GM19328 (cell line): ENCODE results near the gene ENO2.

ENCODE experiments used
- ATAC-seq: cut with Tn5 transposase; IDR thresholded peaks from one replicate; pipeline ENCODE4 v1.9.1; 2021; ENCODE audit warnings: mild to moderate bottlenecking, moderate library complexity; ENCODE audit not compliant: unreplicated experiment

Gene ENO2

GRCh38 chr12:6959058-6959804 lies 44.9 kb downstream of the ENO2 start:
- ATAC-seq = peak; percentile 43

GRCh38 chr12:6959805-6960592 lies 45.6 kb downstream of the ENO2 start:
- ATAC-seq = no peak

- no peak for ATAC-seq
Observed at GRCh38 chr12:6960593-6961277, 46.4 kb downstream of the ENO2 start.

DNA sequence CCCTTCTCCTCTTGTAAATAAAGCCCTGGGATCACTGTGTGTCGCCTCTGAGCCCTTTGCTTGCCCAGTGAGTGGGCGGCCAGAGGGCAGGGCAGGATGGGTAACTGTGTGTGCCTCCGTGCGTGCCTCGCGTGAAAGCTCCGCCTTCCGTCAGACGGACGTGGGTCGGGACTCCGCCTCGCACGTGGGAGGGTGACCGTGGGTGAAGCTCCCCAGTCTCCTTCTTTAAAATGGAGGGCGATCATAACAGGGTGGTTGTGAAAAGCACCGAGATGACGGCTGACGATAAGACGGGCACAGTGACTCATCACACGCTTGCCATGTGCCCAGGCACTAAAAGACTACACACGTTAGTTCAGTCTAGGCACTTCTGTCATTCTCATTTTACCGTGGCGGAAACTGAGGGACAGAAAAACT lies 46.9 kb downstream of the ENO2 start:
- no peak for ATAC-seq

- no peak for ATAC-seq
Observed at GRCh38 chr12:6961695-6962284, 47.4 kb downstream of the ENO2 start.

DNA sequence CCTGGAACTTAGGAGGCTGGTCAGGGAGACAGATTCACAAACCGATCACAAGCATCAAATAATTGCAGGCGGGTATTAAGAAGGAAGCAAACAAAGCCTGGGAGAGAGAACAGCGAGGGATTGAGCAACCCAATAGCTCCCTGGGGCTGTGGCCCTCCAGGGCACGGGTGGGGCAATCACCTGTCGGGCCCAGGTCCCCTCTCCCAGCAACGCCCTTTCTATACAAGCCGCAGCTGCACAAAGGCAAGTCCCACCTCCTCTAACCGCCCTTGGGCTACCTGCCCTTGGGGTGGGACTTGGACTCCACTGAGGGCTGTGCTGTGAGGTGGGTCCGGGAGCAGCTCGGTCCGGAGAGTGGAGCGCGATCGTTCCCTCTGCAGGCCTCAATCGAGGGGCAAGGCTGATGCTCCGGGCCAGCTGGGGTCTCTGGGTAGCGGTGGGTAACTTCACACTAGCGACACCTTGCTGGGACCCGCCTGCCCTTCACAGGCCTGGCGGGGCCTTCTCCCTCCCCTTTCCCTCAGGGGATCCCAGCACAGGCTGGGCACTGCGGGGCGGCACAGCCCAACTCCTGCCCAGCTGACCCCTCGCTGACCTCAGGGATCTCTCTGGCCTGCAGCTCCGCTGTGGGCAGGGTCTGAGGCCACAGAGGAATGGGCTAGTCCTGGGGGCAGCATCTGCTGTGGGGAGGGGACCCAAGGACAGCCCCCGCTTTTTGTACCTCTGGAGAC lies 48.1 kb downstream of the ENO2 start:
- ATAC-seq = no peak

GRCh38 chr12:6963016-6963731 lies 48.8 kb downstream of the ENO2 start:
- ATAC-seq = no peak

DNA sequence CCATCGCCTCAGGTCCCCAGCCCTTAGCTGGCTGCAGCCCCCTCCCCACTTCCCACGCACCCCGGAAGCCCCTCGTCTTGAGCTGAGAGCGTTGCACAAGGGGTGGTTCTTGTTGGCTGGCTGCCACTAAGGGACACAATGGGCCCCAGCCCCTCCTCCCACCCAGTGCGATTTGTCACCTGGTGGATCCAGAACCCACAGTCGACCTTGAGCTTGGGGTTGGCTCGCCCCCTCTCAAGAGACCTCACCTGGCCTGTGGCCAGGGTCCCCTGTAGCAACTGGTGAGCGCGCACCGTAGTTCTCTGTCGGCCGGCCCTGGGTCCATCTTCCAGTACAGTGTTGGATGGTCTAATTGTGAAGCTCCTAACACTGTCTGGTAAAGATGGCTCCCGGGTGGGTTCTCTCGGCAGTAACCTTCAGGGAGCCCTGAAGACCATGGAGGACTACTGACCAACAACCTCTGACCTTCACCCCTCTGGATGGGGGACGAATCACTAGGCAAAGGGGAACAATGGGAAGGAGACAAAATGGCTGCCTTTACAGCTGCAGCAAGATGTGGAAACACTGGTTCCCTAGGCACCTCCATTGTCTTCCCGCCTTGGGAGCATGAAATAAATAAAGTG lies 49.5 kb downstream of the ENO2 start:
- no peak for ATAC-seq

DNA sequence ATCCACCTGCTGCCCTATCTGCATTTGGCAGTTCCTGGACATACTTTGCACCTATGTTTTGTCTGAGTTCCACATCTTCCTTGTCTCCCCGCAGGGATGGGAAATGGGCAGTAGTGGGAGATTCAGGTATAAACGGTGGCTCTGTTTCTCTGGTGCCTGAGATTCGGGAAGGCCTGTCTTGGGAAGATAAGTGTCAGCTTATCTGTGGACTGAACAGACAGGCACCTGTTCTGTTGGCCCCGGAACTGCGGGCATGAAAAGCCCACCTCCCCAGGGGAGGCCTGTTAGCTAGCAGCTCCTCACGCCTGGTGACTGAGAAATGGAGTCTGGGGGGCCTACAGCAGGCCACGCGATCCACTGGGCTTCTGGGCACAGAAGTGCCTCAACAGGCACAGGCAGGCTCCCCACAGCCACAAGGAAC lies 50.2 kb downstream of the ENO2 start:
- no peak for ATAC-seq

DNA sequence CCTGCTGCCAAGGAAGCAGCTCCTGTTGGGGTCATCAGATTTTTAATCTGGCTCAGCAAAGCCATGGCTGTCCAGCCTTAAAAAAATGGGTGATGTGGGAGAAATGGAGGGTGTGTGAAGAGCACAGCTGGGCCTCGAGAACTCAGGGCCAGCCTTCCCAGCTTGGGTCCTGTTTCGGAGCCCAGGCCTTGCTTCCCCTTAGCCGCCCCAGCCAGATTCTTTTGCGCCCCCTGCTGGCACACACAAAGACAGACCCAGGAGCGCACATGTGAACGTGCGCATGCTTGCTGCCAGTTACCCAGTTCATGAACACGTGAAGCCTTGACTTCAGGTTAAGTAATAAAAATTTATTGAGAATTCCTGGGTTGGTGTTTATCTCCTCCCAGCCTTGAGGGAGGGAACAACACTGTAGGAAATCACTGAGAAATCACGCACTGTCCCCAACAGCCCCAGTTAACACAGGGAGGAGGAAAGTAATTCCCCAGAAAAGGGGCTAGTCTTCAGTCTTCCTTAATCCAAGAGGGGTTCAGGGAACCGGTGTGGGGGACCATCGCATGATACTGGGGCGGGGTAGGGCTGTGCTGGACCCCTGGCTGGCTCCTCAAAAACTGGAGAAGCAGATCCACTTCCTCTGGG lies 50.8 kb downstream of the ENO2 start:
- ATAC-seq = no peak

DNA sequence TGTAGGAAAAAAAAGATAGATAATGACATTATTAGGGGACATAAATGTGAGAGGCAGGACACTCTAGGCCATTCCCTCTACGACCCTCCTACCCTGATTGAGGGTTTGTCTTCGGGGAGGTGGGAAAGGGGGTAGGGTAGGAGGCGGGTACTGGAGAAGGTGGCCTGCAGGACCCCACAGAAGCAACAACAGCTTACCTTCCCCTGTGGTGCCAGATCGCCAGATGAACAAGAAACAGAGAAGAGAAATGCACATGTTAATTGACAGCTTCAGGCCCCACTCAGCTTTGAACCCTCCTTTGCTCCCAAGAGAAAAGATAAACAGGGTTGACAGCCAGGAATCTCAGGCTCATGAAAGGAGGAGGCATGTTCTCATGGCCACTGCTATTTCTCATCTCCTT lies 51.3 kb downstream of the ENO2 start:
- ATAC-seq = no peak

DNA sequence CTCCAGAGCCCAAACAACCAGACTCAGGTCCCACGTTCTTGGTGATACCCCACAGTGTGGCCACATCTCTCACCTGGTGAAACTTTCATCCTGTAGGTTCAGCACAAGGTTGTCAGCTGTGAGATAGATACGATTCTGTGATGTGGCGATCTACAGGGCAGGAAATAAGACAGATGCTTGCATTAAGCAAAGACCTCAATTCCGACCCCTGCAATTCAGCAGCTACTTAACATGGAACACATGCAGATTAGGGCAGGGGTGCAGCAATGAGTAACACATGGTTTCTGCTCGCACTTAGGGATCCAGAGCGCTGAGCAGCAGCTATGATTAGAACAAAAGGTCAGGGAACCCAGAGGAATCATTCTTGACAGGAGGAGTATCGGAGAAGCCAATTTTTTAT lies 52.0 kb downstream of the ENO2 start:
- ATAC-seq = no peak

DNA sequence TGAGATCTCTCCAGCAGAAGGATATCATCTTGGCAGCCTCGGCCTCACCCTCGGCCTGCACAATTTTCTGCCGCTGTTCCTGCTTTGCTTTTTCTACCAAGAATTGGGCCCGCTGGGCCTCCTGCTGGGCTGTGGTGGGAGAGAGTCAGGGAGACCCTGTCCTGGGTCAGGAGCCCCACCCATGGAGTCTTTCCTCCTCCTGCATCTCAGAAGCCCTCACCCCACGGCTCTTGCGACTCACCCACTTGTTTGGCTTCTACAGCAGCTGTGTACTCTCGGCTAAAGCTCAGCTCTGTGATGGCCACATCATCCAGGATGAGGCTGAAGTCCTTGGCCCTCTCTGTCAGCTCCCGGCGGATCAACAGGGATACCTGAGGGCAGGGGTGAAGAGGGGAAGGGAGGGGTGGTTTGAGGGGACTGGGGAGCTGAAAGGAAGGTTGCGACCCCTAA lies 53.3 kb downstream of the ENO2 start:
- no peak for ATAC-seq

- no peak for ATAC-seq
Observed at GRCh38 chr12:6968426-6968825, 54.0 kb downstream of the ENO2 start.

- ATAC-seq = peak; percentile 33
Observed at GRCh38 chr12:6970096-6970527, 55.7 kb downstream of the ENO2 start.
